Esophagus squamous epithelium (tissue), 5 donors: ENCODE results near the gene SLC22A31. TPM values are rescaled to one million over a fixed set of nuclear protein-coding genes. Genes with fewer than 3 reads are reported as not detected.
A peak's percentile ranks its signal among the peaks of the same experiment; 100 is the strongest.

Source experiments
- DNase-seq: peaks from one replicate; lab custom pipeline; 2025; lab: John Stamatoyannopoulos, UW
- H3K27ac ChIP-seq, 4 donors: fragments of 200-600 bp; sonication (generic); one replicate each; pipeline ENCODE4 v1.5.1; 2016 to 2019; ENCODE audit warnings: mild to moderate bottlenecking in 1 of 4
- H3K27me3 ChIP-seq, 4 donors: fragments of 200-600 bp; sonication (generic); 1 replicate in 3 of 4; 2 replicates in 1 of 4; pipeline versions ENCODE4 v1.5.1 to v1.6.0; 2017 to 2021; ENCODE audit warnings: antibody characterized with exemption in 1 of 4
- H3K36me3 ChIP-seq, 3 donors: fragments of 200-600 bp; sonication (generic); one replicate each; pipeline ENCODE4 v1.5.1; 2016 to 2019
- H3K4me1 ChIP-seq, 3 donors: fragments of 200-600 bp; sonication (generic); one replicate each; pipeline ENCODE4 v1.5.1; 2017 to 2019
- H3K4me3 ChIP-seq, 4 donors: fragments of 200-600 bp; sonication (generic); 1 replicate in 3 of 4; 2 replicates in 1 of 4; pipeline ENCODE4 v1.5.1; 2016 to 2019; ENCODE audit warnings: mild to moderate bottlenecking in 2 of 4, moderate library complexity in 1 of 4
- H3K9me3 ChIP-seq, 3 donors: fragments of 200-600 bp; sonication (generic); one replicate each; pipeline ENCODE4 v1.5.1; 2016 to 2019
- CTCF ChIP-seq, 6 experiments: fragments of 450-650 bp in 4 of 6; fragments of 200-600 bp in 2 of 6; sonication (generic) in 2 of 6; IDR thresholded peaks; one replicate each; pipeline ENCODE4 v1.5.1; 2016 to 2019; ENCODE audit warnings: antibody characterized with exemption in 6 of 6, mild to moderate bottlenecking in 4 of 6, moderate library complexity in 4 of 6
- POLR2A ChIP-seq, 4 donors: fragments of 450-650 bp; IDR thresholded peaks; one replicate each; pipeline ENCODE4 v1.6.1; 2017; ENCODE audit warnings: antibody characterized with exemption in 4 of 4, mild to moderate bottlenecking in 4 of 4, moderate library complexity in 3 of 4
- WGBS, 2 donors: methylation state at CpG; one replicate each; pipeline ENCODE4 v1.1.5; 2018; 5-methylcytosine and 5-hydroxymethylcytosine counted together
- intact Hi-C: fragments of 100-400 bp; cut with DNase I; formaldehyde crosslinking; loops from one replicate; pipeline ENCODE4 v1.15.0; 2022
- total RNA-seq, 4 donors: library from RNA; depleted of rRNA; stranded (reverse); fragments of >200 nt; gene quantifications; one replicate each; pipeline ENCODE4 v1.1.0, GENCODE V29; 2016
- donor health status: DM: yes; HTN: yes; CAD: no.

Gene SLC22A31
- total RNA-seq, 4 donors from 2014 or later: not detected

GRCh38 chr16:89172528-89173173 lies 27.7 kb downstream of the SLC22A31 start:
- Histone ChIP-seq H3K4me3 (no peak overlapping the region), H3K27me3 (peaks cover 0 to 99% (median 15%) of the 10 kb centered on the region in 4 donors), H3K9me3 (no peaks in the 10 kb centered on the region), H3K27ac (no peak overlapping the region), H3K4me1 (peaks cover 12 to 25% (median 18%) of the 10 kb centered on the region in 3 donors), H3K36me3 (no peaks in the 10 kb centered on the region)
- 40 to 44% methylated on average over 1 to 4 of the region's 13 CpGs for whole genome bisulfite sequencing, 2 donors
- intact Hi-C loops: loop anchor here (5.0 kb wide), 1 partner anchor 435 kb away; no protein-coding TSS in a partner anchor
- DNase-seq: no peak
- no peak for TF ChIP-seq POLR2A (IDR thresholded peaks at IDR 0.05)
- no peak for TF ChIP-seq CTCF (IDR thresholded peaks at IDR 0.05)

- Histone ChIP-seq H3K4me3 (no peak overlapping the region), H3K27ac (no peak overlapping the region), H3K9me3 (no peaks in the 10 kb centered on the region), H3K36me3 (no peaks in the 10 kb centered on the region), H3K4me1 (peaks cover 17 to 30% (median 21%) of the 10 kb centered on the region in 3 donors), H3K27me3 (peaks cover 0 to 99% (median 15%) of the 10 kb centered on the region in 4 donors)
- DNase-seq: no peak
- TF ChIP-seq CTCF (IDR thresholded peaks at IDR 0.05): no peak
- no peak for TF ChIP-seq POLR2A (IDR thresholded peaks at IDR 0.05)
- no CpG with 5 or more reads among the region's 11 CpGs for WGBS, 2 donors
- intact Hi-C loops: loop anchor here (5.0 kb wide), 1 partner anchor 435 kb away; no protein-coding TSS in a partner anchor
Measured at GRCh38 chr16:89172171-89172527, 28.2 kb downstream of the SLC22A31 start.

- Histone ChIP-seq H3K9me3 (no peaks in the 10 kb centered on the region), H3K27me3 (peaks cover 0 to 99% (median 15%) of the 10 kb centered on the region in 4 donors), H3K36me3 (no peaks in the 10 kb centered on the region), H3K4me3 (peak within 1 kb of the TSS in 3 of 4 donors; percentile 11 to 49 (median 34)), H3K4me1 (peaks cover 20 to 34% (median 23%) of the 10 kb centered on the region in 3 donors), H3K27ac (peak within 1 kb of the TSS in 1 of 4 donors; percentile 5)
- 7% methylated on average over 11 of the region's 74 CpGs; no CpG with 5 or more reads in 1 of the 2 donors for WGBS, 2 donors
- intact Hi-C loops: loop anchor here (5.0 kb wide), 1 partner anchor 434 kb away; no protein-coding TSS in a partner anchor
- TF ChIP-seq CTCF (IDR thresholded peaks at IDR 0.05): no peak
- no peak for TF ChIP-seq POLR2A (IDR thresholded peaks at IDR 0.05)
- DNase-seq: peak; percentile 64
Measured at GRCh38 chr16:89171216-89172170, 28.8 kb downstream of the SLC22A31 start, which contains the start of gene CDH15. CDH15 (plus strand) TSS chr16:89171748; CDS start chr16:89171832, 84 bp downstream.

GRCh38 chr16:89170346-89171215 lies 29.8 kb downstream of the SLC22A31 start:
- Histone ChIP-seq H3K27ac (no peak overlapping the region), H3K27me3 (peaks cover 0 to 96% (median 15%) of the 10 kb centered on the region in 4 donors), H3K36me3 (no peaks in the 10 kb centered on the region), H3K9me3 (no peaks in the 10 kb centered on the region), H3K4me1 (peaks cover 20 to 34% (median 23%) of the 10 kb centered on the region in 3 donors), H3K4me3 (peak overlapping the region in 3 of 4 donors; percentile 11 to 49 (median 34))
- intact Hi-C loops: loop anchor here (5.0 kb wide), 1 partner anchor 433 kb away; no protein-coding TSS in a partner anchor
- no peak for DNase-seq
- 2 to 5% methylated on average over 20 to 21 of the region's 34 CpGs for WGBS, 2 donors
- TF ChIP-seq POLR2A (IDR thresholded peaks at IDR 0.05): no peak
- no peak for TF ChIP-seq CTCF (IDR thresholded peaks at IDR 0.05)
